Activated B cell treated with CpG ODN at 0.5 μM for 24 hours (primary cell): Measurements from ENCODE around the gene VIPR1. TPM values are rescaled to one million over a fixed set of nuclear protein-coding genes. Genes with fewer than 3 reads are reported as not detected.

Source experiments
- ATAC-seq: fragments of 200-7000 bp; cut with Tn5 transposase; one replicate; pipeline ENCODE4 v1.10.0; 2021; ENCODE audit warnings: low read depth, mild to moderate bottlenecking, moderate library complexity
- CTCF ChIA-PET: fragments of 350-600 bp; sonication (Branson Sonifier 250); formaldehyde crosslinking; loops from one replicate; lab custom pipeline; 2021; ENCODE audit warnings: antibody characterized with exemption; lab: Charles Lee
- POLR2A ChIA-PET: fragments of 350-600 bp; sonication (Branson Sonifier 250); formaldehyde crosslinking; loops from one replicate; lab custom pipeline; 2021; ENCODE audit warnings: antibody characterized with exemption; lab: Charles Lee
- DNase-seq: peaks from one replicate; pipeline ENCODE4 v3.0.0; 2022
- H3K27ac Mint-ChIP-seq: one replicate; pipeline ENCODE4 v1.8.0; 2020; ENCODE audit warnings: mixed read lengths
- H3K27me3 Mint-ChIP-seq: one replicate; pipeline ENCODE4 v1.8.0; 2021; ENCODE audit warnings: mixed read lengths
- H3K36me3 Mint-ChIP-seq: one replicate; pipeline ENCODE4 v1.8.0; 2021; ENCODE audit warnings: low read depth, mixed read lengths
- H3K4me1 Mint-ChIP-seq: one replicate; pipeline ENCODE4 v1.8.0; 2021; ENCODE audit warnings: mixed read lengths
- H3K4me3 Mint-ChIP-seq: one replicate; pipeline ENCODE4 v1.8.0; 2020; ENCODE audit warnings: mild to moderate bottlenecking, mixed read lengths
- H3K9me3 Mint-ChIP-seq: one replicate; pipeline ENCODE4 v1.8.0; 2020; ENCODE audit warnings: mixed read lengths
- intact Hi-C: fragments of 100-400 bp; cut with micrococcal nuclease; formaldehyde crosslinking; loops from one replicate; pipeline ENCODE4 v1.15.1; 2024
- total RNA-seq: library from RNA; stranded (reverse); gene quantifications from 2 replicates; pipeline ENCODE4 v1.2.3, GENCODE V29; 2022
- TF ChIP-seq, protein P1 (sequence below): fragments of 200-600 bp; IDR thresholded peaks from one replicate; pipeline ENCODE4 v1.8.0; 2022; ENCODE audit warnings: antibody characterized with exemption, mild to moderate bottlenecking

The VIPR1 gene
- total RNA-seq, 1 donor from 2014 or later, result 3.2 TPM

- no peaks in the 10 kb centered on the region for H3K9me3 Mint-ChIP-seq
- CTCF ChIA-PET, result no interaction called here
- no peak overlapping the region for H3K27ac Mint-ChIP-seq
- TF ChIP-seq, protein P1, sequence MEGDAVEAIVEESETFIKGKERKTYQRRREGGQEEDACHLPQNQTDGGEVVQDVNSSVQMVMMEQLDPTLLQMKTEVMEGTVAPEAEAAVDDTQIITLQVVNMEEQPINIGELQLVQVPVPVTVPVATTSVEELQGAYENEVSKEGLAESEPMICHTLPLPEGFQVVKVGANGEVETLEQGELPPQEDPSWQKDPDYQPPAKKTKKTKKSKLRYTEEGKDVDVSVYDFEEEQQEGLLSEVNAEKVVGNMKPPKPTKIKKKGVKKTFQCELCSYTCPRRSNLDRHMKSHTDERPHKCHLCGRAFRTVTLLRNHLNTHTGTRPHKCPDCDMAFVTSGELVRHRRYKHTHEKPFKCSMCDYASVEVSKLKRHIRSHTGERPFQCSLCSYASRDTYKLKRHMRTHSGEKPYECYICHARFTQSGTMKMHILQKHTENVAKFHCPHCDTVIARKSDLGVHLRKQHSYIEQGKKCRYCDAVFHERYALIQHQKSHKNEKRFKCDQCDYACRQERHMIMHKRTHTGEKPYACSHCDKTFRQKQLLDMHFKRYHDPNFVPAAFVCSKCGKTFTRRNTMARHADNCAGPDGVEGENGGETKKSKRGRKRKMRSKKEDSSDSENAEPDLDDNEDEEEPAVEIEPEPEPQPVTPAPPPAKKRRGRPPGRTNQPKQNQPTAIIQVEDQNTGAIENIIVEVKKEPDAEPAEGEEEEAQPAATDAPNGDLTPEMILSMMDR, result no peak
- H3K27me3 Mint-ChIP-seq, result no peaks in the 10 kb centered on the region
- intact Hi-C loops, result no loop called here
- DNase-seq, result no peak
- no peak for ATAC-seq
- POLR2A ChIA-PET, result no interaction called here
- no peak overlapping the region for H3K4me3 Mint-ChIP-seq
- peaks cover 13% of the 10 kb centered on the region for H3K4me1 Mint-ChIP-seq
- H3K36me3 Mint-ChIP-seq, result no peaks in the 10 kb centered on the region
Measured at GRCh38 chr3:42525212-42525611, 22.8 kb downstream of the VIPR1 start.

DNA sequence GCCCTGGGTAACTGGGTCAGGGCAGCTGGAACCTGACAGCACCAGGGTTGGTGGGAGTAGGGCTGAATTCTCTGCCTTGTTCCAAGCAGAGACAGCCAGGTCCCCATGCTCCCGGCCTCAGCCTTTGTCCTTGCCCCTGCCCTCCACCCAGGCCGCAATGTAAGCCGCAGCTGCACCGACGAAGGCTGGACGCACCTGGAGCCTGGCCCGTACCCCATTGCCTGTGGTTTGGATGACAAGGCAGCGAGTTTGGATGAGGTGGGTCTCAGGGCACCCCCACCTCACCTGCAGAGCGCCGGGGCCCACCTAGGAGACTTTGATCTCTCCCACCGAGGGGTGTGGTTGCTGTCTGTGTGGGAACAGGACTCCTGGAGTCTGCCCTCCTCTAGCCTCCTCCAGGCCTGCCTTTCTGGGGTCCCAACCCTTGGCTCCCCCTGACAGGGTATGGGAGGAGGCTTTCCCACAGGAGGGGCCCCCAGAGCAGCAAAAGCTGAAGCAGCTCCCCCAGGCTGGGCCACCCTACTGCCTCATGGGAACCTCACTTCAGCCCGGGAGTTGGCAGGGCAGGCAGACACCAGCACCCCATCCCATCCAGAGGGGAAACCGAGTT, 23.4 kb downstream of the VIPR1 start:
- Mint-ChIP-seq H3K27ac (no peak overlapping the region), H3K36me3 (no peaks in the 10 kb centered on the region), H3K4me1 (peaks cover 13% of the 10 kb centered on the region), H3K27me3 (no peaks in the 10 kb centered on the region), H3K9me3 (no peaks in the 10 kb centered on the region), H3K4me3 (no peak overlapping the region)
- TF ChIP-seq, protein P1, result no peak
- CTCF ChIA-PET, result no interaction called here
- intact Hi-C loops, result no loop called here
- DNase-seq (no peak), ATAC-seq (no peak)
- POLR2A ChIA-PET, result no interaction called here

DNA sequence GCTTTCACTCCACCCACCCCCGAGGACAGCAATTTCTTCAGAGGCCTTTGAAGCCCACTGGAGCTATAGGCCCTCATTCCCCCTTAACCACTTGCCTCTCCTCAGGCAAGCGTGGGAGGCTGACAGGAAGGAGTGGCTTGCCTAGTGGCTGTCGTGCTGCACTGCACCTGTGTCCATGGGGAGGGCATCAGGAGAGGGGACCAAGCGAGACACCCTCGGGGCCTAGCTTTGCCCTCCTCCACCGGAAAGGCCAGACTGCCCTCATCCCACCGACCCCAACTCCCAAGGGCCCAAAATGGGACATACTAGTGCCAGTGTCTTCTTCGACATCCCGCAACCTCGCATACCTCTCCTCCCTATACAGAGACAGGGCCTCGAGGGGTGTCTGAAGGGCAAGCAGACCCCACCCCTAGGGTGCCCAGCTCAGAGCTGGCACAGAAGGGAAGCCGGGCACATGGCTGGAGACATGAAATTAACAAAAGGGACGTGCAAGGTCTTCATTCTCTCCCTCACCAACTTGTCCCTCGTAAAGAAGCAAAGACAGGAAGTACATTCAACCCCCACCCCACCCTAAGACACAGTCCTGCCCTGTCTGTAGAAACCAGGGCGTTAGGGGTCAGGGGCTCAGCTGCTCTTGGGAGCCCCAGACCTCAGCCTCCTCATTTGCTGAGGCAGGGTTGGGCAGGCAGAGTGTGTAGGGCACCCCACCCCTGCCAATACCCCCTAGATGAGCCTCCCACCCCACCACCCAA, 24.3 kb downstream of the VIPR1 start:
- Mint-ChIP-seq H3K36me3 (no peaks in the 10 kb centered on the region), H3K4me1 (peaks cover 13% of the 10 kb centered on the region), H3K9me3 (no peaks in the 10 kb centered on the region), H3K27me3 (no peaks in the 10 kb centered on the region), H3K4me3 (no peak overlapping the region), H3K27ac (no peak overlapping the region)
- TF ChIP-seq, protein P1, result no peak
- CTCF ChIA-PET, result no interaction called here
- intact Hi-C loops, result no loop called here
- no peak for ATAC-seq
- POLR2A ChIA-PET, result no interaction called here
- no peak for DNase-seq

DNA sequence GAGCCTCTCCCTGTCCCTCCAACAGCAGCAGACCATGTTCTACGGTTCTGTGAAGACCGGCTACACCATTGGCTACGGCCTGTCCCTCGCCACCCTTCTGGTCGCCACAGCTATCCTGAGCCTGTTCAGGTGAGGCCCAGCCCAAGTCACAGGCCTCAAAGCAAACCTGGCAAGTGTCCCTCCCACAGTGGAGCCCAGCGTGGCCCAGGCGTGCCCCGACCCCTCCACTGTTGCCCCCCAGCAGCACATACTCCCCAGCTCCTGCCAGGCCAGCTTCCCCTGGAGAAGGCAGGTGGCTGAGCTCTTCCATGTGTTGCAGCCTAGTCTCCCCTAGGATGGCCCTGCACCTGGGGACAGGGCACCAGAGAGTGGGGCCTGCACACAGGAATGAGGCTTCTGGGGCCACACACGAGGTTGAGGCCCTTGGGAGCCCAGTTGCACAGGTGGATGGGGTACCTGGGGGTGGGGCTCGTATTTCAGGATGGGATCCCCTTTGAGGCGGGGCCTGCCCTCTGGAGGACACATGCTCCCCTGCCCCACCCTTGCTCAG, 25.0 kb downstream of the VIPR1 start:
- DNase-seq, result no peak
- POLR2A ChIA-PET, result no interaction called here
- Mint-ChIP-seq H3K4me3 (no peak overlapping the region), H3K9me3 (no peaks in the 10 kb centered on the region), H3K27me3 (peaks cover 1% of the 10 kb centered on the region), H3K27ac (no peak overlapping the region), H3K4me1 (peaks cover 13% of the 10 kb centered on the region), H3K36me3 (no peaks in the 10 kb centered on the region)
- CTCF ChIA-PET, result no interaction called here
- TF ChIP-seq, protein P1, result no peak
- no peak for ATAC-seq
- intact Hi-C loops, result no loop called here

DNA sequence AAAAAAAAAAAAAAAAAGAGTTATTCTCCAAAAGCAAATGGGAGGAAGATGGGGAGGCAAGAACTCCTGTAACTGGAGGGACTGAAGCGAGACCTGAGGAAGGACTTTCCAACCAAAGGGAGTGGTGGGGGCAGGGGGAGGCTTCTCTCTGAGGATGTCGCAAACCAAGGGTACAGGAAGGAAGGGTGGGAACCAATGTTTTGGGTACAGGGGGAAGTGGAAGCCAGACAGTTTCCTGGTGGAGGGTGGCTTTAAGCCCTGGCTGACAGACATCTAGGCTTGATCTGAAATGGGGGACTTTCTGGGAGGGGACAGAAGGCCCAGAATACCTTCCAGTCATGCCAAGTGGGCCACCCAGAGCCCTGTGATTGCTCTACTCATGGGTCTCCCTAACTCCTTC, 27.0 kb downstream of the VIPR1 start:
- Mint-ChIP-seq H3K36me3 (no peaks in the 10 kb centered on the region), H3K9me3 (no peaks in the 10 kb centered on the region), H3K4me1 (peaks cover 13% of the 10 kb centered on the region), H3K4me3 (no peak overlapping the region), H3K27ac (no peak overlapping the region), H3K27me3 (peaks cover 1% of the 10 kb centered on the region)
- TF ChIP-seq, protein P1, result no peak
- ChIA-PET CTCF (no interaction called here), POLR2A (no interaction called here)
- ATAC-seq, result no peak
- intact Hi-C loops, result no loop called here
- DNase-seq, result no peak
